ENCODE data around the gene NOB1.
"Not testable (repeated sequence)": the region's sequence is repeated elsewhere in the genome, so short reads cannot be mapped to it uniquely, and the experiment has no call there.

DNA sequence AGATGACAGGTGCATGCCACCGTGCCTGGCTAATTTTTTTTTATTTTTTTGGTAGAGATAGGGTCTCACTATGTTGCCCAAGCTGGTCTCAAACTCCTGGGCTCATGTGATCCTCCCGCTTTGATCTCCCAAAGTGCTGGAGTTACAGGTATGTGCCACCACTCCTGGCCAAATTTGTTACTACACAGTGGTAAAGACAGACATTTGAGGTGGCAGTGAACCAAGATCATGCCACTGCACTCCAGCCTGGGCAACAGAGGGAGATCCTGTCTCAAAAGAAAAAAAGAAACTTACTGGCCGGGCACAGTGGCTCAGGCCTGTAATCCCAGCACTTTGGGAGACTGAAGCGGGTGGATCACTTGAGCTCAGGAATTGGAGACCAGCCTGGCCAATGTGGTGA lies 25.7 kb downstream of the NOB1 start:
- not testable (repeated sequence) for TF ChIP-seq CTCF, EP300, POLR2A, POLR2AphosphoS5 (IDR thresholded peaks at IDR 0.05)
